Smooth muscle cell (in vitro differentiated cells): Measurements from ENCODE around the gene MEGF11. TPM values are rescaled to one million over a fixed set of nuclear protein-coding genes. Genes with fewer than 3 reads are reported as not detected.

Experiments
- DNase-seq: peaks from one replicate; lab custom pipeline; 2025; ENCODE audit not compliant: unreplicated experiment; lab: John Stamatoyannopoulos, UW
- H2AFZ ChIP-seq: fragments of 200-600 bp; sonication (generic); 2 replicates; pipeline ENCODE4 v1.6.0; 2016; ENCODE audit warnings: antibody characterized with exemption, low read depth, mild to moderate bottlenecking
- H3F3A ChIP-seq: fragments of 200-600 bp; sonication (generic); 2 replicates; pipeline ENCODE4 v1.6.0; 2017; ENCODE audit warnings: antibody characterized with exemption, low read depth
- H3K27ac ChIP-seq: fragments of 200-600 bp; sonication (generic); 2 replicates; pipeline ENCODE4 v1.5.1; 2016; ENCODE audit warnings: low read depth, mild to moderate bottlenecking
- H3K27me3 ChIP-seq: fragments of 200-600 bp; sonication (generic); 2 replicates; pipeline ENCODE4 v1.6.1; 2016; ENCODE audit warnings: low read depth, mild to moderate bottlenecking
- H3K36me3 ChIP-seq: fragments of 200-600 bp; sonication (generic); 2 replicates; pipeline ENCODE4 v1.5.1; 2016; ENCODE audit warnings: low read depth
- H3K4me1 ChIP-seq: fragments of 200-600 bp; sonication (generic); 2 replicates; pipeline ENCODE4 v1.5.1; 2016; ENCODE audit warnings: low read depth
- H3K4me2 ChIP-seq: fragments of 200-600 bp; sonication (generic); 2 replicates; pipeline ENCODE4 v1.6.0; 2016; ENCODE audit warnings: mild to moderate bottlenecking
- H3K4me3 ChIP-seq: fragments of 200-600 bp; sonication (generic); 2 replicates; pipeline ENCODE4 v1.5.1; 2016; ENCODE audit warnings: mild to moderate bottlenecking
- H3K79me2 ChIP-seq: fragments of 200-600 bp; sonication (generic); 2 replicates; pipeline ENCODE4 v1.6.0; 2016; ENCODE audit warnings: low read depth, mild to moderate bottlenecking
- H3K9ac ChIP-seq: fragments of 200-600 bp; sonication (generic); 2 replicates; pipeline ENCODE4 v1.6.0; 2016; ENCODE audit warnings: low read depth
- H3K9me3 ChIP-seq: fragments of 200-600 bp; sonication (generic); replicated peaks from 2 replicates; pipeline ENCODE4 v1.5.1; 2016; ENCODE audit warnings: low read depth
- H4K20me1 ChIP-seq: fragments of 200-600 bp; sonication (generic); 2 replicates; pipeline ENCODE4 v1.6.0; 2016; ENCODE audit warnings: low read depth
- WGBS: methylation state at CpG from one replicate; pipeline ENCODE4 v1.1.7; 2016; ENCODE audit warnings: low lambda C conversion rate; 5-methylcytosine and 5-hydroxymethylcytosine counted together
- polyA plus RNA-seq: library from polyadenylated mRNA; unstranded; fragments of >200 nt; fragmentation: Nextera tagmentation; extraction: Ambion mirVana; gene quantifications from 2 replicates; pipeline ENCODE4 v1.2.1, GENCODE V29; 2016
- total RNA-seq: library from RNA; depleted of rRNA; stranded (reverse); fragments of >200 nt; gene quantifications from 2 replicates; pipeline ENCODE4 v1.2.3, GENCODE V29; 2014
- TF ChIP-seq, protein P1 (sequence below): fragments of 200-600 bp; sonication (generic); IDR thresholded peaks from 2 replicates; pipeline ENCODE4 v1.5.1; 2017; ENCODE audit warnings: borderline replicate concordance, mild to moderate bottlenecking, antibody characterized with exemption; ENCODE audit not compliant: insufficient read depth, poor library complexity, severe bottlenecking

MEGF11 gene
- total and polyA plus RNA-seq, 2 experiments from 2014 or later: 0.08 TPM; not detected in 1

DNA sequence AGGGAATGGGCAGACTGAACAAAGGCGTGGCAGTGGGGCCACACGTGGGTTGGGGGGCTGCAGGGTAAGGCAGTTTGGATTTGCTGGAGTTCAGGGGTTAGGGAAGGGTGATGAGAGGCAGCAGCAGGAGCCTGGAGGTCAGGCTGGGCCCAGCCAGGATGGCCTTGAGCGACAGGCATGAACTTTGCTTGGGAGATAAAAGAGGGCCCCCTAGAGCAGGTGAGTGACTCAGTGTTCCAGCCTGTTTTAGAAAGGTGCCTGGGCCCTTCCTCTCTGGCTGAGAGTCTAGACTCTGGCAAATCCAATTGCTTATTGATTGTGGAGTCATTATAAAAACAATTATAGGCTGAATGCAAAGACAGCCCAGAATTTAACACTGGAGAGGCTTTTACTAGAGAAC lies 309.1 kb downstream of the MEGF11 start:
- H3K4me2 ChIP-seq: no peak overlapping the region
- H3F3A ChIP-seq: no peaks in the 10 kb centered on the region
- H3K9ac ChIP-seq: no peak overlapping the region
- no peaks in the 10 kb centered on the region for H3K27me3 ChIP-seq
- TF ChIP-seq, protein P1, sequence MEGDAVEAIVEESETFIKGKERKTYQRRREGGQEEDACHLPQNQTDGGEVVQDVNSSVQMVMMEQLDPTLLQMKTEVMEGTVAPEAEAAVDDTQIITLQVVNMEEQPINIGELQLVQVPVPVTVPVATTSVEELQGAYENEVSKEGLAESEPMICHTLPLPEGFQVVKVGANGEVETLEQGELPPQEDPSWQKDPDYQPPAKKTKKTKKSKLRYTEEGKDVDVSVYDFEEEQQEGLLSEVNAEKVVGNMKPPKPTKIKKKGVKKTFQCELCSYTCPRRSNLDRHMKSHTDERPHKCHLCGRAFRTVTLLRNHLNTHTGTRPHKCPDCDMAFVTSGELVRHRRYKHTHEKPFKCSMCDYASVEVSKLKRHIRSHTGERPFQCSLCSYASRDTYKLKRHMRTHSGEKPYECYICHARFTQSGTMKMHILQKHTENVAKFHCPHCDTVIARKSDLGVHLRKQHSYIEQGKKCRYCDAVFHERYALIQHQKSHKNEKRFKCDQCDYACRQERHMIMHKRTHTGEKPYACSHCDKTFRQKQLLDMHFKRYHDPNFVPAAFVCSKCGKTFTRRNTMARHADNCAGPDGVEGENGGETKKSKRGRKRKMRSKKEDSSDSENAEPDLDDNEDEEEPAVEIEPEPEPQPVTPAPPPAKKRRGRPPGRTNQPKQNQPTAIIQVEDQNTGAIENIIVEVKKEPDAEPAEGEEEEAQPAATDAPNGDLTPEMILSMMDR: no peak
- H2AFZ ChIP-seq: no peak overlapping the region
- H3K4me3 ChIP-seq: no peak overlapping the region
- no peaks in the 10 kb centered on the region for H4K20me1 ChIP-seq
- WGBS: 78% methylated on average over 3 of the region's 3 CpGs
- no peak overlapping the region for H3K27ac ChIP-seq
- no peaks in the 10 kb centered on the region for H3K79me2 ChIP-seq
- no peaks in the 10 kb centered on the region for H3K9me3 ChIP-seq
- H3K36me3 ChIP-seq: no peaks in the 10 kb centered on the region
- DNase-seq: no peak
- no peaks in the 10 kb centered on the region for H3K4me1 ChIP-seq

DNA sequence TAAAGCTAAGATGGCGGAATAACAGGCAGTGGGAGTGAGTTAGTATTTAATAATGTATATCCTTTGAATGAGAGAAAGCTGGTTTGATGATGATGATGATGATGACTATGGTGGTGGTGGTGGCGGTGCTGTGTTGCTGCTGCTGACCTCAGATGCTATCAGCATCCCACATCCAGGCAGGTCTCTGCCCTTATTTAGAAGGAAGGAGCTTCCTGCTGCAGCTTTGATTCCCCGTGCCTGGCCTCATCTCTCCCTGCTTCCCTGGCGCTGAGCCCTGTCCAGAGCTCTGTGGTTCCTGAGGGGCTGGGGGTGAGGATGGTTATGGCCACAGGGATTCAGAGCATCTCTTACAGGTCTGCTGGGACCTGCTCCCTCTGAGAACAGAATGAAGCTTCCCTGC lies 311.1 kb downstream of the MEGF11 start:
- TF ChIP-seq, protein P1: no peak
- Histone ChIP-seq H3K27me3 (no peaks in the 10 kb centered on the region), H3K9ac (no peak overlapping the region), H3K9me3 (no peaks in the 10 kb centered on the region), H3F3A (no peaks in the 10 kb centered on the region), H3K79me2 (no peaks in the 10 kb centered on the region), H3K36me3 (no peaks in the 10 kb centered on the region), H3K4me1 (no peaks in the 10 kb centered on the region), H3K27ac (no peak overlapping the region), H2AFZ (no peak overlapping the region), H3K4me2 (no peak overlapping the region), H4K20me1 (no peaks in the 10 kb centered on the region), H3K4me3 (no peak overlapping the region)
- 81% methylated on average over 4 of the region's 4 CpGs for WGBS
- no peak for DNase-seq

DNA sequence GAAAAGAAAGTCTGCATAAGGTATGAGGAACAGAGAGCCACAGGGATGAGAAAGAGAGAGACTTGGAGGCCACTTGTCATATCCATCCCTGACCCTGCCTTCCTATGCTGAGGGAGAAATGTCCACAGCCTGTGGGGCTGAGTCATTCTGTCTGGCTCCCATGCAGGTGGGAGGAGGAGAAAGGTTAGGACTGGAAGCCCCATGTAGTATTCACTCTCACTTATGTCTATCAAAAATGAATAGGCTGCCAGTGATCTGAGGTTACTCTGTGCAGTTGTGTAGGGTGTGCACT lies 313.0 kb downstream of the MEGF11 start:
- no peak overlapping the region for H3K27ac ChIP-seq
- TF ChIP-seq, protein P1: no peak
- no peaks in the 10 kb centered on the region for H3F3A ChIP-seq
- no peak overlapping the region for H2AFZ ChIP-seq
- H3K4me3 ChIP-seq: no peak overlapping the region
- no peak overlapping the region for H3K4me2 ChIP-seq
- H3K4me1 ChIP-seq: no peaks in the 10 kb centered on the region
- no peak for DNase-seq
- no peaks in the 10 kb centered on the region for H3K27me3 ChIP-seq
- no peak overlapping the region for H3K9ac ChIP-seq
- no peaks in the 10 kb centered on the region for H3K9me3 ChIP-seq
- H3K79me2 ChIP-seq: no peaks in the 10 kb centered on the region
- H4K20me1 ChIP-seq: no peaks in the 10 kb centered on the region
- H3K36me3 ChIP-seq: no peaks in the 10 kb centered on the region

DNA sequence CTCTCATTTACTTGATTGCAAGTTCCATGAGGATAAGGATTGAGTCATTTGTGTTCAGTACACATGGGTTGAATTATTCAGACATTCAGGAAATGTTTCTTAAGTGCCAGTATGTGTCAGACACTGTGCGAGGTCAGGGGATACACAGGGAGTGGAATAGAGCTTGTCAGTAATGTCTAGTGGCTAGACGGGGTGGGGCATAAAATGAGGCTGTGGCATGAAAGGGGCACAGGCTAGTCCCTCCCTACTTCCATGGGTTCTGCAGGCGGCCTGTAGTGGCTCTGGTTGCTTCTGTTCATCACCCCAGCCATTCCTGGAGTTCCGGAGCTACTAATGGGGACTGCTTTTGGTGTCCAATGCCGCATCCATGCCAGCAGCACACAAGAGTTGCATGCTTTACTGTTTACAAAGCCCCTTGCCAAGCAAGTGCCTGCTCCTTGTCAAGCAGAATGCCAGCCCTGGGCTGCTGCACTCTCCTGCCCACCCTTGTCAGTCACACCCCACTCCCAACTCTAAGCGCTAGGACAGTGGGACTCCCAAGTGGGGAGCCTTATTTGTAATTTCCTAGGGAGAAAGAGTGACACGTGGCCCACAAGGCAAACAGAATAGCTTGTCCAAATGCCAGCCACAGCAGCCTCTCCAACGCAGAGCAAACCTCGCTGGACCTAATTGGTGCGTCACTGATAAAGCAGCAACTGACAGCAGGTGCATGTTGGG lies 313.5 kb downstream of the MEGF11 start:
- no peak overlapping the region for H3K27ac ChIP-seq
- H3K4me1 ChIP-seq: no peaks in the 10 kb centered on the region
- WGBS: 77% methylated on average over 10 of the region's 10 CpGs
- no peak overlapping the region for H3K4me2 ChIP-seq
- H3K4me3 ChIP-seq: no peak overlapping the region
- no peak overlapping the region for H2AFZ ChIP-seq
- H3K36me3 ChIP-seq: no peaks in the 10 kb centered on the region
- no peak for DNase-seq
- H3K79me2 ChIP-seq: no peaks in the 10 kb centered on the region
- H4K20me1 ChIP-seq: no peaks in the 10 kb centered on the region
- H3F3A ChIP-seq: no peaks in the 10 kb centered on the region
- no peak overlapping the region for H3K9ac ChIP-seq
- H3K9me3 ChIP-seq: no peaks in the 10 kb centered on the region
- H3K27me3 ChIP-seq: no peaks in the 10 kb centered on the region
- TF ChIP-seq, protein P1: no peak
